Kasumi-1 (cell line): ENCODE data around the gene GPATCH8.
"Not testable (repeated sequence)": the region's sequence is repeated elsewhere in the genome, so short reads cannot be mapped to it uniquely, and the experiment has no call there.

ENCODE experiments used
- DNase-seq, 2 experiments: peaks; one replicate each; lab custom pipeline; 2025; lab: John Stamatoyannopoulos, UW

The GPATCH8 gene

GRCh38 chr17:44375196-44376017, 127.8 kb downstream of the GPATCH8 start:
- no peak for DNase-seq

GRCh38 chr17:44374306-44375195, 128.7 kb downstream of the GPATCH8 start:
- DNase-seq, result no peak

- DNase-seq, result no peak
Measured at GRCh38 chr17:44372036-44372435, 131.2 kb downstream of the GPATCH8 start.

GRCh38 chr17:44369414-44370023, 133.7 kb downstream of the GPATCH8 start:
- not testable (repeated sequence) for DNase-seq

GRCh38 chr17:44368391-44369243, 134.6 kb downstream of the GPATCH8 start:
- DNase-seq, result not testable (repeated sequence)

- no peak for DNase-seq
Measured at GRCh38 chr17:44367231-44367979, 135.8 kb downstream of the GPATCH8 start.

GRCh38 chr17:44365051-44365450, 138.2 kb downstream of the GPATCH8 start:
- DNase-seq, result not testable (repeated sequence)

- peak; percentile 35 to 36 for DNase-seq
Measured at GRCh38 chr17:44363613-44364159, 139.5 kb downstream of the GPATCH8 start, which contains the start of gene FAM171A2. FAM171A2 (minus strand) TSS chr17:44363853; CDS start chr17:44363714, 139 bp downstream.

- no peak for DNase-seq
Measured at GRCh38 chr17:44362949-44363612, 140.1 kb downstream of the GPATCH8 start.

- no peak for DNase-seq
Measured at GRCh38 chr17:44362459-44362948, 140.7 kb downstream of the GPATCH8 start.

GRCh38 chr17:44361292-44362260, 141.6 kb downstream of the GPATCH8 start:
- no peak for DNase-seq

GRCh38 chr17:44360826-44361225, 142.4 kb downstream of the GPATCH8 start:
- no peak for DNase-seq

GRCh38 chr17:44360144-44360533, 143.1 kb downstream of the GPATCH8 start:
- no peak for DNase-seq

GRCh38 chr17:44359458-44360143, 143.6 kb downstream of the GPATCH8 start:
- no peak for DNase-seq

GRCh38 chr17:44359006-44359405, 144.2 kb downstream of the GPATCH8 start:
- no peak for DNase-seq

GRCh38 chr17:44358066-44358465, 145.1 kb downstream of the GPATCH8 start:
- DNase-seq, result no peak

GRCh38 chr17:44356241-44356640, 147.0 kb downstream of the GPATCH8 start:
- DNase-seq, result no peak

- DNase-seq, result no peak
Measured at GRCh38 chr17:44355642-44356099, 147.5 kb downstream of the GPATCH8 start.
